ENCODE data around the gene RNU6-9. TPM values are rescaled to one million over a fixed set of nuclear protein-coding genes. Genes with fewer than 3 reads are reported as not detected.

RNU6-9 gene
- total and polyA plus RNA-seq, 4 donors = not detected

GRCh38 chr19:932648-933552 is 39.6 kb downstream of the RNU6-9 start:
- DNase-seq (ENCODE audit: low read depth in 4 of 6, low spot score in 6 of 6) = peak in 1 of 6 donors; percentile 70
- WGBS (ENCODE audit: insufficient coverage) = 61% methylated on average over 54 of the region's 54 CpGs
- Histone ChIP-seq H3K27ac (ENCODE audit: low read depth, low read length) (peak overlapping the region; percentile 57), H3K36me3 (ENCODE audit: control insufficient read depth, insufficient read depth, low read length) (peaks cover 69% of the 10 kb centered on the region), H3K4me1 (ENCODE audit: control insufficient read depth, insufficient read depth, low read length) (peaks cover 43% of the 10 kb centered on the region), H3K4me3 (ENCODE audit: low read depth, low read length) (no peak overlapping the region), H3K9me3 (ENCODE audit: control insufficient read depth, insufficient read depth, low read length) (no peaks in the 10 kb centered on the region), H3K27me3 (ENCODE audit: control insufficient read depth, insufficient read depth, low read length) (no peaks in the 10 kb centered on the region)

- peaks cover 68% of the 10 kb centered on the region for H3K36me3 ChIP-seq (ENCODE audit: control insufficient read depth, insufficient read depth, low read length)
- no peak overlapping the region for H3K4me3 ChIP-seq (ENCODE audit: low read depth, low read length)
- peaks cover 37% of the 10 kb centered on the region for H3K4me1 ChIP-seq (ENCODE audit: control insufficient read depth, insufficient read depth, low read length)
- H3K27ac ChIP-seq (ENCODE audit: low read depth, low read length) = peak overlapping the region; percentile 57
- H3K27me3 ChIP-seq (ENCODE audit: control insufficient read depth, insufficient read depth, low read length) = no peaks in the 10 kb centered on the region
- DNase-seq (ENCODE audit: low read depth in 4 of 6, low spot score in 6 of 6) = no peak
- WGBS (ENCODE audit: insufficient coverage) = 73% methylated on average over 9 of the region's 14 CpGs
- H3K9me3 ChIP-seq (ENCODE audit: control insufficient read depth, insufficient read depth, low read length) = no peaks in the 10 kb centered on the region
These were observed 40.2 kb downstream of the RNU6-9 start for GRCh38 chr19:933553-933882.

GRCh38 chr19:934197-934840 is 41.0 kb downstream of the RNU6-9 start:
- 90% methylated on average over 27 of the region's 29 CpGs for WGBS (ENCODE audit: insufficient coverage)
- H3K27me3 ChIP-seq (ENCODE audit: control insufficient read depth, insufficient read depth, low read length) = no peaks in the 10 kb centered on the region
- H3K4me1 ChIP-seq (ENCODE audit: control insufficient read depth, insufficient read depth, low read length) = peaks cover 35% of the 10 kb centered on the region
- peaks cover 65% of the 10 kb centered on the region for H3K36me3 ChIP-seq (ENCODE audit: control insufficient read depth, insufficient read depth, low read length)
- no peaks in the 10 kb centered on the region for H3K9me3 ChIP-seq (ENCODE audit: control insufficient read depth, insufficient read depth, low read length)
- H3K4me3 ChIP-seq (ENCODE audit: low read depth, low read length) = no peak overlapping the region
- peak overlapping the region; percentile 40 for H3K27ac ChIP-seq (ENCODE audit: low read depth, low read length)
- no peak for DNase-seq (ENCODE audit: low read depth in 4 of 6, low spot score in 6 of 6)

- Histone ChIP-seq H3K4me3 (ENCODE audit: low read depth, low read length) (no peak overlapping the region), H3K27ac (ENCODE audit: low read depth, low read length) (peak overlapping the region; percentile 40), H3K4me1 (ENCODE audit: control insufficient read depth, insufficient read depth, low read length) (peaks cover 42% of the 10 kb centered on the region), H3K27me3 (ENCODE audit: control insufficient read depth, insufficient read depth, low read length) (no peaks in the 10 kb centered on the region), H3K9me3 (ENCODE audit: control insufficient read depth, insufficient read depth, low read length) (no peaks in the 10 kb centered on the region), H3K36me3 (ENCODE audit: control insufficient read depth, insufficient read depth, low read length) (peaks cover 64% of the 10 kb centered on the region)
- WGBS (ENCODE audit: insufficient coverage) = 31% methylated on average over 31 of the region's 31 CpGs
- peak in 2 of 6 donors; percentile 50 to 80 for DNase-seq (ENCODE audit: low read depth in 4 of 6, low spot score in 6 of 6)
These were observed 41.7 kb downstream of the RNU6-9 start for GRCh38 chr19:934865-935479.

GRCh38 chr19:936175-936546 is 42.9 kb downstream of the RNU6-9 start:
- WGBS (ENCODE audit: insufficient coverage) = 97% methylated on average over 8 of the region's 10 CpGs
- Histone ChIP-seq H3K4me1 (ENCODE audit: control insufficient read depth, insufficient read depth, low read length) (peaks cover 52% of the 10 kb centered on the region), H3K36me3 (ENCODE audit: control insufficient read depth, insufficient read depth, low read length) (peaks cover 62% of the 10 kb centered on the region), H3K4me3 (ENCODE audit: low read depth, low read length) (no peak overlapping the region), H3K9me3 (ENCODE audit: control insufficient read depth, insufficient read depth, low read length) (no peaks in the 10 kb centered on the region), H3K27ac (ENCODE audit: low read depth, low read length) (no peak overlapping the region), H3K27me3 (ENCODE audit: control insufficient read depth, insufficient read depth, low read length) (no peaks in the 10 kb centered on the region)
- no peak for DNase-seq (ENCODE audit: low read depth in 4 of 6, low spot score in 6 of 6)

GRCh38 chr19:937259-937694 is 44.0 kb downstream of the RNU6-9 start:
- Histone ChIP-seq H3K27me3 (ENCODE audit: control insufficient read depth, insufficient read depth, low read length) (no peaks in the 10 kb centered on the region), H3K4me3 (ENCODE audit: low read depth, low read length) (no peak overlapping the region), H3K4me1 (ENCODE audit: control insufficient read depth, insufficient read depth, low read length) (peaks cover 57% of the 10 kb centered on the region), H3K9me3 (ENCODE audit: control insufficient read depth, insufficient read depth, low read length) (no peaks in the 10 kb centered on the region), H3K27ac (ENCODE audit: low read depth, low read length) (no peak overlapping the region), H3K36me3 (ENCODE audit: control insufficient read depth, insufficient read depth, low read length) (peaks cover 60% of the 10 kb centered on the region)
- WGBS (ENCODE audit: insufficient coverage) = over 99% methylated on average over 9 of the region's 16 CpGs
- no peak for DNase-seq (ENCODE audit: low read depth in 4 of 6, low spot score in 6 of 6)

- Histone ChIP-seq H3K27ac (ENCODE audit: low read depth, low read length) (no peak overlapping the region), H3K9me3 (ENCODE audit: control insufficient read depth, insufficient read depth, low read length) (no peaks in the 10 kb centered on the region), H3K4me3 (ENCODE audit: low read depth, low read length) (no peak overlapping the region), H3K36me3 (ENCODE audit: control insufficient read depth, insufficient read depth, low read length) (peaks cover 57% of the 10 kb centered on the region), H3K4me1 (ENCODE audit: control insufficient read depth, insufficient read depth, low read length) (peaks cover 49% of the 10 kb centered on the region), H3K27me3 (ENCODE audit: control insufficient read depth, insufficient read depth, low read length) (no peaks in the 10 kb centered on the region)
- DNase-seq (ENCODE audit: low read depth in 4 of 6, low spot score in 6 of 6) = no peak
- 83% methylated on average over 17 of the region's 23 CpGs for WGBS (ENCODE audit: insufficient coverage)
These were observed 45.1 kb downstream of the RNU6-9 start for GRCh38 chr19:938233-938923.

GRCh38 chr19:939439-939838 is 46.2 kb downstream of the RNU6-9 start:
- 83% methylated on average over 11 of the region's 22 CpGs for WGBS (ENCODE audit: insufficient coverage)
- DNase-seq (ENCODE audit: low read depth in 4 of 6, low spot score in 6 of 6) = no peak
- peak overlapping the region; percentile 78 for H3K27ac ChIP-seq (ENCODE audit: low read depth, low read length)
- H3K4me1 ChIP-seq (ENCODE audit: control insufficient read depth, insufficient read depth, low read length) = peaks cover 40% of the 10 kb centered on the region
- H3K36me3 ChIP-seq (ENCODE audit: control insufficient read depth, insufficient read depth, low read length) = peaks cover 56% of the 10 kb centered on the region
- H3K4me3 ChIP-seq (ENCODE audit: low read depth, low read length) = no peak overlapping the region
- no peaks in the 10 kb centered on the region for H3K27me3 ChIP-seq (ENCODE audit: control insufficient read depth, insufficient read depth, low read length)
- no peaks in the 10 kb centered on the region for H3K9me3 ChIP-seq (ENCODE audit: control insufficient read depth, insufficient read depth, low read length)

GRCh38 chr19:939922-940321 is 46.6 kb downstream of the RNU6-9 start:
- Histone ChIP-seq H3K27me3 (ENCODE audit: control insufficient read depth, insufficient read depth, low read length) (no peaks in the 10 kb centered on the region), H3K36me3 (ENCODE audit: control insufficient read depth, insufficient read depth, low read length) (peaks cover 54% of the 10 kb centered on the region), H3K27ac (ENCODE audit: low read depth, low read length) (peak overlapping the region; percentile 78), H3K4me1 (ENCODE audit: control insufficient read depth, insufficient read depth, low read length) (peaks cover 40% of the 10 kb centered on the region), H3K9me3 (ENCODE audit: control insufficient read depth, insufficient read depth, low read length) (no peaks in the 10 kb centered on the region), H3K4me3 (ENCODE audit: low read depth, low read length) (no peak overlapping the region)
- WGBS (ENCODE audit: insufficient coverage) = 98% methylated on average over 7 of the region's 7 CpGs
- DNase-seq (ENCODE audit: low read depth in 4 of 6, low spot score in 6 of 6) = no peak

Data from spinal cord (tissue), 10 donors.